PFSK-1 (cell line): Measurements from ENCODE around the gene GOLGA6B.

Experiments used
- FOXP2 ChIP-seq: optimal IDR thresholded peaks from 2 replicates; pipeline ENCODE3; 2011; ENCODE audit warnings: borderline replicate concordance, control low read depth, inconsistent platforms; ENCODE audit not compliant: insufficient read depth; ENCODE audit errors: extremely low read length, extremely low read depth
- POLR2AphosphoS5 ChIP-seq: IDR thresholded peaks from 2 replicates; pipeline ENCODE4 v1.6.1; 2012; ENCODE audit warnings: low read depth, mild to moderate bottlenecking, control low read depth, low read length, moderate library complexity
- SIN3A ChIP-seq: IDR thresholded peaks from 2 replicates; pipeline ENCODE4 v1.6.1; 2012; ENCODE audit warnings: mild to moderate bottlenecking, low read length, moderate library complexity, borderline replicate concordance; ENCODE audit not compliant: insufficient read depth
- TAF1 ChIP-seq: IDR thresholded peaks from 2 replicates; pipeline ENCODE4 v1.6.1; 2012; ENCODE audit warnings: low read length, control low read depth, borderline replicate concordance; ENCODE audit not compliant: insufficient read depth
- TF ChIP-seq, protein P1 (sequence below), 2 experiments: IDR thresholded peaks; 2 replicates each; pipeline versions ENCODE4 v1.6.1 to v1.8.0; 2011 to 2012; ENCODE audit warnings: low read depth in 2 of 2, low read length in 2 of 2, control low read depth in 1 of 2, inconsistent platforms in 1 of 2, mild to moderate bottlenecking in 1 of 2, moderate library complexity in 1 of 2; ENCODE audit not compliant: insufficient read depth in 1 of 2

GOLGA6B gene

DNA sequence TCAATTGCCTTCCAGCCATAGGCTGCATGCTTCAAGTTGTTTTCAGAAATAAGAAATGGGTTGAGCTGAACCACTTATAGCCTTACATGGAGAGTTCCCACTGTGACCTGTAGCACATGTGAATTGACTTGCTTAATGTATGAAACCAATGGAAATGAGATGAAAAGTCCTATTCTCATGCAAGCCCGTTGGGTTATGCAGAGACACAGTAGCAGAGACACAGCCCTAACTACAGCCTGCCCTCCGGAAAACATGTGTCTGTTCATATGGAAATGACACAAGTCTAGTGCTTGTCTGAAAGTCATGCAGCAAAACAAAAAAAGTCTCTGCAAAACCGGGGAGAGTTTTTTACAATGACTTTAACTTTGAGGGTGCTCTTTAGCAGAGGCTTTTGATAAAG, 17.0 kb downstream of the GOLGA6B start:
- TF ChIP-seq FOXP2 (no peak), TAF1 (no peak), SIN3A (no peak), POLR2AphosphoS5 (no peak)
- TF ChIP-seq, protein P1, sequence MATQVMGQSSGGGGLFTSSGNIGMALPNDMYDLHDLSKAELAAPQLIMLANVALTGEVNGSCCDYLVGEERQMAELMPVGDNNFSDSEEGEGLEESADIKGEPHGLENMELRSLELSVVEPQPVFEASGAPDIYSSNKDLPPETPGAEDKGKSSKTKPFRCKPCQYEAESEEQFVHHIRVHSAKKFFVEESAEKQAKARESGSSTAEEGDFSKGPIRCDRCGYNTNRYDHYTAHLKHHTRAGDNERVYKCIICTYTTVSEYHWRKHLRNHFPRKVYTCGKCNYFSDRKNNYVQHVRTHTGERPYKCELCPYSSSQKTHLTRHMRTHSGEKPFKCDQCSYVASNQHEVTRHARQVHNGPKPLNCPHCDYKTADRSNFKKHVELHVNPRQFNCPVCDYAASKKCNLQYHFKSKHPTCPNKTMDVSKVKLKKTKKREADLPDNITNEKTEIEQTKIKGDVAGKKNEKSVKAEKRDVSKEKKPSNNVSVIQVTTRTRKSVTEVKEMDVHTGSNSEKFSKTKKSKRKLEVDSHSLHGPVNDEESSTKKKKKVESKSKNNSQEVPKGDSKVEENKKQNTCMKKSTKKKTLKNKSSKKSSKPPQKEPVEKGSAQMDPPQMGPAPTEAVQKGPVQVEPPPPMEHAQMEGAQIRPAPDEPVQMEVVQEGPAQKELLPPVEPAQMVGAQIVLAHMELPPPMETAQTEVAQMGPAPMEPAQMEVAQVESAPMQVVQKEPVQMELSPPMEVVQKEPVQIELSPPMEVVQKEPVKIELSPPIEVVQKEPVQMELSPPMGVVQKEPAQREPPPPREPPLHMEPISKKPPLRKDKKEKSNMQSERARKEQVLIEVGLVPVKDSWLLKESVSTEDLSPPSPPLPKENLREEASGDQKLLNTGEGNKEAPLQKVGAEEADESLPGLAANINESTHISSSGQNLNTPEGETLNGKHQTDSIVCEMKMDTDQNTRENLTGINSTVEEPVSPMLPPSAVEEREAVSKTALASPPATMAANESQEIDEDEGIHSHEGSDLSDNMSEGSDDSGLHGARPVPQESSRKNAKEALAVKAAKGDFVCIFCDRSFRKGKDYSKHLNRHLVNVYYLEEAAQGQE (IDR thresholded peaks at IDR 0.05; ENCODE audit: insufficient read depth in 1 of 2, low read depth in 2 of 2, low read length in 2 of 2) = no peak

DNA sequence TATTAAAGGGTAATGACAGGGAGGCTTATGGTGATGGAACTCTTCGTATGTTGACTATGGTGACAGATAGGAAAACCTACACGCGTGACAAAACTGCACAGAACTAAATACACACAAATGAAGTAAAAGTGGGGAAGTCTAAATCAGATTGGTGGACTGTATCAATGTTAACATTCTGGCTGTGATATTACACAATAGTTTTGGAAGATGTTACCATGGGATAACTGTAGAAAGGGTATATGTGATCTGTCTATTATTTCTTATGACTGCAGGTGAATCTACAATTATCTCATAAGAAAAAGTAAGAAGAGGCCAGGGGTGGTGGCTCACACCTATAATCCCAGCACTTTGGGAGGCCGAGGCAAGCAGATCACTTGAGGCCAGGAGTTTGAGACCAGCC, 22.3 kb downstream of the GOLGA6B start:
- TF ChIP-seq SIN3A = no peak
- TF ChIP-seq, protein P1 (IDR thresholded peaks at IDR 0.05; ENCODE audit: insufficient read depth in 1 of 2, low read depth in 2 of 2, low read length in 2 of 2) = no peak
- TF ChIP-seq POLR2AphosphoS5 = no peak
- no peak for TF ChIP-seq FOXP2

DNA sequence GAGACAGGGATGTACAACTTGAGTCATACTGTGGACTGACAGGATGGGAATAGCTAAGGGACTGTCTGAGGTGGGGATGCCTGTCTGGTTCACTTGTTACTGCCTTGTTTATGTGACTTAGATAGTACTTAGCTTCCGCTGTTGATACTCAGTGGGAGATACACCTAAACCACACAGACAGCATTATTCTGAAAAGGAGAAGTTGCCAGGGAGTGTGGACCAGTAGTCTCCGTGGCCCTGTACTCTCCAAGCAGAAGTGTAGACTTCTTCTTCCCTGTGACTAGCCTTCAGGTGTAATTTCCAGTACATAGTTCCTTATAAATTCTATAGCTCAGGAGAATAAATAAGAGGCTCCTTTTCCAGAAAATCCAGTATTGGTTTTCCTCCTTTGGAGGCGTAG, 26.4 kb downstream of the GOLGA6B start:
- TF ChIP-seq FOXP2 (no peak), TAF1 (no peak), SIN3A (no peak), POLR2AphosphoS5 (no peak)
- TF ChIP-seq, protein P1 (IDR thresholded peaks at IDR 0.05; ENCODE audit: insufficient read depth in 1 of 2, low read depth in 2 of 2, low read length in 2 of 2) = no peak

DNA sequence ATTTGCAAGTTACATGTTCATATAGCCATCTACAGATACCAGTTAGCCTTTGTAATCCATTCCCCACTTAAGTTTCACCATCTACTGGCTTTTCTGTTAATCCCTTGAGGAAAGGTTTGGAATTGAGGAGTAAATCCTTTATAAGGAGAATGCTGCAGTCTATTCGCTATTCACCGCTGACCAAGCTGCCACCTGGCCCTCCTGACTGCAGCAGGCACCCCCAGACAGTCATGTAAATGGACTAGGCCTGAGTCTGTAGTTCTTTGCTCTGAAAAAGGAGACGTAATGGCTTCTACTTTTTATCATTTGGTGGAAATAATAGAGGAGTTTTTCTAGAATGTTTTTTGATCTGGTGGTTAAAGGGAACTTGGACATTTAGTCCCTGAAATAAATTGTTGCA, 28.3 kb downstream of the GOLGA6B start:
- TF ChIP-seq TAF1 (no peak), SIN3A (no peak), FOXP2 (no peak), POLR2AphosphoS5 (no peak)
- TF ChIP-seq, protein P1 (IDR thresholded peaks at IDR 0.05; ENCODE audit: insufficient read depth in 1 of 2, low read depth in 2 of 2, low read length in 2 of 2) = no peak

DNA sequence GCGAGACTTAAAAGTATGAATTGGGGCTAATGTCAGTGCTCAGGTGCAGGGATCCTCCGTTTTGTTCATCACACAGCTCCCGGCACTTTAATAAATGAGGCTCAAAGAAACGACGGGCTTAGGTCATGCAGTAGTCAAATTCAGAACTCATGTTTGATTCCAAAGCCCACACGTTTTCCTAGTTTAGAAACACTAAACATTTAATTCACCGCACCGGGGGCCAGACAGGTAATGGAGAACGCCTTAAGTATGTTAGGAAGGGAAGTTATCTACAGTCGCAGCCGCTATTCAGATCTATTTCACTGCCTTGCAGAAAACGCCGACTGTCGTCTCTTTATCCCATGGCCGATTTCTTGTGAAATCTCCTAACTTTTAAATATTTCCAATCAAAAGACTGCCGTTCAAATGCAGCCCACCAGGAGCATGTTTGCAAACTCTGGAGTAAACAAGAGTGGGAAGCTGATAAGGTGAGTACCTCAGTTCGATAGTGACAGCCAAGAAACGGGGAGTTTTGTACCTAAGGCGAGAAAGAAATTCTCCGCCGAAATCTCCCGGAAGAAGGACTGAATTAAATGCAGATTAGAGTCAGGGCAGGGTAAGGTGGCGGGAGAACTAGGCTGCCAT, 30.9 kb downstream of the GOLGA6B start:
- TF ChIP-seq TAF1 (no peak), FOXP2 (no peak), SIN3A (no peak), POLR2AphosphoS5 (no peak)
- TF ChIP-seq, protein P1 (IDR thresholded peaks at IDR 0.05; ENCODE audit: insufficient read depth in 1 of 2, low read depth in 2 of 2, low read length in 2 of 2) = no peak
